Endodermal cell (in vitro differentiated cells): Measurements from ENCODE around the gene CPZ. TPM values are rescaled to one million over a fixed set of nuclear protein-coding genes. Genes with fewer than 3 reads are reported as not detected.

Source experiments
- DNase-seq: peaks from one replicate; pipeline ENCODE4 v3.0.0-alpha.2; 2017
- H3K27ac ChIP-seq: 2 replicates; pipeline ENCODE4 v1.5.1; 2013; ENCODE audit warnings: mild to moderate bottlenecking, low read depth, low read length, moderate library complexity
- H3K27me3 ChIP-seq: 2 replicates; pipeline ENCODE4 v1.6.1; 2013; ENCODE audit warnings: mild to moderate bottlenecking, low read length, moderate library complexity; ENCODE audit not compliant: insufficient read depth, control insufficient read depth, poor library complexity, severe bottlenecking
- H3K36me3 ChIP-seq: 2 replicates; pipeline ENCODE4 v1.7.0; 2013; ENCODE audit warnings: mild to moderate bottlenecking, low read length, moderate library complexity; ENCODE audit not compliant: control insufficient read depth, insufficient read depth
- H3K4me1 ChIP-seq: one replicate; pipeline ENCODE4 v1.7.0; 2013; ENCODE audit warnings: low read length; ENCODE audit not compliant: control insufficient read depth, insufficient read depth
- H3K4me3 ChIP-seq: 2 replicates; pipeline ENCODE4 v1.5.1; 2013; ENCODE audit warnings: mild to moderate bottlenecking, low read length, moderate library complexity
- H3K9ac ChIP-seq: 2 replicates; pipeline ENCODE4 v1.6.1; 2013; ENCODE audit warnings: mild to moderate bottlenecking, low read length, moderate library complexity; ENCODE audit not compliant: poor library complexity, severe bottlenecking; ENCODE audit errors: extremely low read depth
- H3K9me3 ChIP-seq: 2 replicates; pipeline ENCODE4 v1.6.1; 2013; ENCODE audit warnings: mild to moderate bottlenecking, low read length, moderate library complexity; ENCODE audit not compliant: control insufficient read depth
- H3K27ac Mint-ChIP-seq: 2 replicates; pipeline ENCODE4 v1.8.0; 2020; ENCODE audit warnings: mixed read lengths
- H3K27me3 Mint-ChIP-seq: 2 replicates; pipeline ENCODE4 v1.8.0; 2021; ENCODE audit warnings: mild to moderate bottlenecking, mixed read lengths; ENCODE audit not compliant: insufficient read depth
- H3K36me3 Mint-ChIP-seq: 2 replicates; pipeline ENCODE4 v1.8.0; 2020; ENCODE audit warnings: low read depth, mixed read lengths
- H3K4me1 Mint-ChIP-seq: 2 replicates; pipeline ENCODE4 v1.8.0; 2020; ENCODE audit warnings: mixed read lengths
- H3K4me3 Mint-ChIP-seq: 2 replicates; pipeline ENCODE4 v1.8.0; 2020; ENCODE audit warnings: mild to moderate bottlenecking, moderate library complexity, mixed read lengths
- H3K9me3 Mint-ChIP-seq: 2 replicates; pipeline ENCODE4 v1.8.0; 2020; ENCODE audit warnings: mild to moderate bottlenecking, mixed read lengths
- CTCF ChIP-seq: fragments of 200-600 bp; sonication (generic); conservative IDR thresholded peaks from 2 replicates; pipeline ENCODE4 v1.5.0; 2021; ENCODE audit warnings: antibody characterized with exemption, mild to moderate bottlenecking
- WGBS, 2 experiments: methylation state at CpG; one replicate each; pipeline versions ENCODE4 v1.1.5 to v1.1.7; 2013; ENCODE audit warnings: missing lambda C conversion rate in 2 of 2, mixed read lengths in 1 of 2; ENCODE audit not compliant: insufficient coverage in 1 of 2, insufficient read length in 1 of 2; 5-methylcytosine and 5-hydroxymethylcytosine counted together
- total RNA-seq, 2 donors: library from RNA; stranded (reverse); fragmentation: NEBNext Ultra II Directional in 1 of 2; extraction: Animal tissue kit (Norgen Biotek cat#: 25700) in 1 of 2; gene quantifications; 2 replicates in 1 of 2; 3 replicates in 1 of 2; pipeline ENCODE4 v1.2.1, GENCODE V29; 2021

CPZ gene
- total RNA-seq, 2 donors from 2014 or later = 23.9 to 33.6 TPM

GRCh38 chr4:8603931-8604330 is 11.4 kb downstream of the CPZ start:
- Histone ChIP-seq H3K27me3 (no peaks in the 10 kb centered on the region), H3K27ac (no peak overlapping the region), H3K36me3 (peaks cover 12% of the 10 kb centered on the region), H3K4me3 (no peak overlapping the region), H3K9ac (no peak overlapping the region), H3K4me1 (no peaks in the 10 kb centered on the region), H3K9me3 (no peaks in the 10 kb centered on the region)
- Mint-ChIP-seq H3K9me3 (no peaks in the 10 kb centered on the region), H3K27ac (no peak overlapping the region), H3K27me3 (no peaks in the 10 kb centered on the region), H3K36me3 (peaks cover 7% of the 10 kb centered on the region), H3K4me1 (no peaks in the 10 kb centered on the region), H3K4me3 (no peak overlapping the region)
- no peak for DNase-seq
- TF ChIP-seq CTCF = no peak
- 89 to 100% methylated on average over 5 to 22 of the region's 22 CpGs for WGBS, 2 experiments

- no peak overlapping the region for H3K4me3 Mint-ChIP-seq
- no peaks in the 10 kb centered on the region for H3K36me3 Mint-ChIP-seq
- Histone ChIP-seq H3K27me3 (no peaks in the 10 kb centered on the region), H3K4me3 (no peak overlapping the region), H3K9ac (no peak overlapping the region), H3K4me1 (no peaks in the 10 kb centered on the region), H3K9me3 (no peaks in the 10 kb centered on the region), H3K36me3 (peaks cover 12% of the 10 kb centered on the region), H3K27ac (no peak overlapping the region)
- DNase-seq = no peak
- no peaks in the 10 kb centered on the region for H3K9me3 Mint-ChIP-seq
- WGBS, 2 experiments = 95 to 100% methylated on average over 1 of the region's 1 CpG
- TF ChIP-seq CTCF = no peak
- no peaks in the 10 kb centered on the region for H3K4me1 Mint-ChIP-seq
- H3K27me3 Mint-ChIP-seq = peaks cover 2% of the 10 kb centered on the region
- no peak overlapping the region for H3K27ac Mint-ChIP-seq
Observed at GRCh38 chr4:8605289-8605688, 12.7 kb downstream of the CPZ start.

- Mint-ChIP-seq H3K36me3 (no peaks in the 10 kb centered on the region), H3K27me3 (peaks cover 2% of the 10 kb centered on the region), H3K9me3 (no peaks in the 10 kb centered on the region), H3K4me1 (no peaks in the 10 kb centered on the region), H3K27ac (no peak overlapping the region), H3K4me3 (no peak overlapping the region)
- 93 to 96% methylated on average over 24 to 26 of the region's 26 CpGs for WGBS, 2 experiments
- no peaks in the 10 kb centered on the region for H3K27me3 ChIP-seq
- no peak overlapping the region for H3K27ac ChIP-seq
- no peaks in the 10 kb centered on the region for H3K9me3 ChIP-seq
- no peak for TF ChIP-seq CTCF
- H3K4me1 ChIP-seq = no peaks in the 10 kb centered on the region
- H3K4me3 ChIP-seq = no peak overlapping the region
- peaks cover 12% of the 10 kb centered on the region for H3K36me3 ChIP-seq
- no peak for DNase-seq
- no peak overlapping the region for H3K9ac ChIP-seq
Observed at GRCh38 chr4:8606476-8606875, 13.9 kb downstream of the CPZ start.
